Smooth muscle cell (in vitro differentiated cells): ENCODE data around the gene FAAP20. TPM values are rescaled to one million over a fixed set of nuclear protein-coding genes. Genes with fewer than 3 reads are reported as not detected.

Source experiments
- DNase-seq: peaks from one replicate; lab custom pipeline; 2025; ENCODE audit not compliant: unreplicated experiment; lab: John Stamatoyannopoulos, UW
- H2AFZ ChIP-seq: fragments of 200-600 bp; sonication (generic); 2 replicates; pipeline ENCODE4 v1.6.0; 2016; ENCODE audit warnings: antibody characterized with exemption, low read depth, mild to moderate bottlenecking
- H3F3A ChIP-seq: fragments of 200-600 bp; sonication (generic); 2 replicates; pipeline ENCODE4 v1.6.0; 2017; ENCODE audit warnings: antibody characterized with exemption, low read depth
- H3K27ac ChIP-seq: fragments of 200-600 bp; sonication (generic); 2 replicates; pipeline ENCODE4 v1.5.1; 2016; ENCODE audit warnings: low read depth, mild to moderate bottlenecking
- H3K27me3 ChIP-seq: fragments of 200-600 bp; sonication (generic); 2 replicates; pipeline ENCODE4 v1.6.1; 2016; ENCODE audit warnings: low read depth, mild to moderate bottlenecking
- H3K36me3 ChIP-seq: fragments of 200-600 bp; sonication (generic); 2 replicates; pipeline ENCODE4 v1.5.1; 2016; ENCODE audit warnings: low read depth
- H3K4me1 ChIP-seq: fragments of 200-600 bp; sonication (generic); 2 replicates; pipeline ENCODE4 v1.5.1; 2016; ENCODE audit warnings: low read depth
- H3K4me2 ChIP-seq: fragments of 200-600 bp; sonication (generic); 2 replicates; pipeline ENCODE4 v1.6.0; 2016; ENCODE audit warnings: mild to moderate bottlenecking
- H3K4me3 ChIP-seq: fragments of 200-600 bp; sonication (generic); 2 replicates; pipeline ENCODE4 v1.5.1; 2016; ENCODE audit warnings: mild to moderate bottlenecking
- H3K79me2 ChIP-seq: fragments of 200-600 bp; sonication (generic); 2 replicates; pipeline ENCODE4 v1.6.0; 2016; ENCODE audit warnings: low read depth, mild to moderate bottlenecking
- H3K9ac ChIP-seq: fragments of 200-600 bp; sonication (generic); 2 replicates; pipeline ENCODE4 v1.6.0; 2016; ENCODE audit warnings: low read depth
- H3K9me3 ChIP-seq: fragments of 200-600 bp; sonication (generic); replicated peaks from 2 replicates; pipeline ENCODE4 v1.5.1; 2016; ENCODE audit warnings: low read depth
- H4K20me1 ChIP-seq: fragments of 200-600 bp; sonication (generic); 2 replicates; pipeline ENCODE4 v1.6.0; 2016; ENCODE audit warnings: low read depth
- WGBS: methylation state at CpG from one replicate; pipeline ENCODE4 v1.1.7; 2016; ENCODE audit warnings: low lambda C conversion rate; 5-methylcytosine and 5-hydroxymethylcytosine counted together
- polyA plus RNA-seq: library from polyadenylated mRNA; unstranded; fragments of >200 nt; fragmentation: Nextera tagmentation; extraction: Ambion mirVana; gene quantifications from 2 replicates; pipeline ENCODE4 v1.2.1, GENCODE V29; 2016
- total RNA-seq: library from RNA; depleted of rRNA; stranded (reverse); fragments of >200 nt; gene quantifications from 2 replicates; pipeline ENCODE4 v1.2.3, GENCODE V29; 2014
- TF ChIP-seq, protein P1 (sequence below): fragments of 200-600 bp; sonication (generic); IDR thresholded peaks from 2 replicates; pipeline ENCODE4 v1.5.1; 2017; ENCODE audit warnings: borderline replicate concordance, mild to moderate bottlenecking, antibody characterized with exemption; ENCODE audit not compliant: insufficient read depth, poor library complexity, severe bottlenecking

The FAAP20 gene
- total and polyA plus RNA-seq, 2 experiments from 2014 or later: 33.1 to 162 TPM

DNA sequence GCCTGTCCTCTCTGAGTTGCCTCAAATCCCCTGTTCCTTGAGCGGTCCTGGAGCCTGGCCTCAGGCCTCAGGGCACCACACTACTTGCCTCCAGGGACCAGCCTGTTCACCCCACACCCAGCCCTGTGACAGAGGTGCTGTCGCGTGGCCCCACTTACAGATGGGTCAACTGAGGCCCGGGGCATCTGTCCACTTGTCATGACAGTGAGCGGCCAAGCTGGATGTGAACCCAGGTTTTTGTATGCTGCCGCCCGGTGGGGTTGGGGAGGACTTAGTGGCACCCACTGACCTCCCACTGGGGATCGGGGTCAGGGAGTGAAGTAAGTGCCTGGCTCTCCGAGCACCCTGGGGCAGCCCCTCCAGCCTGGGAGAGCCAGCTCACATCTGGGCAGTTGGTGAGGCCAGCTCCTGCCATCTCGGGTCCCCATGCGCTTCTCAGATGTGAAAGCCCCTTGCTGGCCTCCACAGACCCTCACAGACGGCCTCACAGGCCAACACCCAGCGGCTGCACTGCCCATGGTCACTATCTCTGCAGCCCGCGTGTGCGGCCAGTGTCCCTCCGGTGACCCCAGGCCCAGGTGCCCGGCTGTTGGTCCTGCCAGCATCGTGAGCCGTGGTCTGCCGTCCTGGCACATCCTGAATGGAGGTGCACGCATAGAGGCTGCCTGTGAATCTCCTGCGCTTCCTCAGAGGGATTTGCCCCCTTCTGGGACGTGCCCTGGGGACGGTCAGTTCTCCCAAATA, 9.3 kb upstream of the FAAP20 start:
- H3K36me3 ChIP-seq: no peaks in the 10 kb centered on the region
- H3K4me2 ChIP-seq: peak overlapping the region; percentile 97
- peaks cover 14% of the 10 kb centered on the region for H3K79me2 ChIP-seq
- peaks cover 15% of the 10 kb centered on the region for H3K4me1 ChIP-seq
- H3K27ac ChIP-seq: peak overlapping the region; percentile 66
- H4K20me1 ChIP-seq: no peaks in the 10 kb centered on the region
- H3F3A ChIP-seq: peaks cover 10% of the 10 kb centered on the region
- H3K9me3 ChIP-seq: no peaks in the 10 kb centered on the region
- H2AFZ ChIP-seq: no peak overlapping the region
- H3K9ac ChIP-seq: no peak overlapping the region
- peak overlapping the region; percentile 63 for H3K4me3 ChIP-seq
- WGBS: 79% methylated on average over 25 of the region's 25 CpGs
- DNase-seq: no peak
- H3K27me3 ChIP-seq: no peaks in the 10 kb centered on the region
- TF ChIP-seq, protein P1, sequence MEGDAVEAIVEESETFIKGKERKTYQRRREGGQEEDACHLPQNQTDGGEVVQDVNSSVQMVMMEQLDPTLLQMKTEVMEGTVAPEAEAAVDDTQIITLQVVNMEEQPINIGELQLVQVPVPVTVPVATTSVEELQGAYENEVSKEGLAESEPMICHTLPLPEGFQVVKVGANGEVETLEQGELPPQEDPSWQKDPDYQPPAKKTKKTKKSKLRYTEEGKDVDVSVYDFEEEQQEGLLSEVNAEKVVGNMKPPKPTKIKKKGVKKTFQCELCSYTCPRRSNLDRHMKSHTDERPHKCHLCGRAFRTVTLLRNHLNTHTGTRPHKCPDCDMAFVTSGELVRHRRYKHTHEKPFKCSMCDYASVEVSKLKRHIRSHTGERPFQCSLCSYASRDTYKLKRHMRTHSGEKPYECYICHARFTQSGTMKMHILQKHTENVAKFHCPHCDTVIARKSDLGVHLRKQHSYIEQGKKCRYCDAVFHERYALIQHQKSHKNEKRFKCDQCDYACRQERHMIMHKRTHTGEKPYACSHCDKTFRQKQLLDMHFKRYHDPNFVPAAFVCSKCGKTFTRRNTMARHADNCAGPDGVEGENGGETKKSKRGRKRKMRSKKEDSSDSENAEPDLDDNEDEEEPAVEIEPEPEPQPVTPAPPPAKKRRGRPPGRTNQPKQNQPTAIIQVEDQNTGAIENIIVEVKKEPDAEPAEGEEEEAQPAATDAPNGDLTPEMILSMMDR: no peak

DNA sequence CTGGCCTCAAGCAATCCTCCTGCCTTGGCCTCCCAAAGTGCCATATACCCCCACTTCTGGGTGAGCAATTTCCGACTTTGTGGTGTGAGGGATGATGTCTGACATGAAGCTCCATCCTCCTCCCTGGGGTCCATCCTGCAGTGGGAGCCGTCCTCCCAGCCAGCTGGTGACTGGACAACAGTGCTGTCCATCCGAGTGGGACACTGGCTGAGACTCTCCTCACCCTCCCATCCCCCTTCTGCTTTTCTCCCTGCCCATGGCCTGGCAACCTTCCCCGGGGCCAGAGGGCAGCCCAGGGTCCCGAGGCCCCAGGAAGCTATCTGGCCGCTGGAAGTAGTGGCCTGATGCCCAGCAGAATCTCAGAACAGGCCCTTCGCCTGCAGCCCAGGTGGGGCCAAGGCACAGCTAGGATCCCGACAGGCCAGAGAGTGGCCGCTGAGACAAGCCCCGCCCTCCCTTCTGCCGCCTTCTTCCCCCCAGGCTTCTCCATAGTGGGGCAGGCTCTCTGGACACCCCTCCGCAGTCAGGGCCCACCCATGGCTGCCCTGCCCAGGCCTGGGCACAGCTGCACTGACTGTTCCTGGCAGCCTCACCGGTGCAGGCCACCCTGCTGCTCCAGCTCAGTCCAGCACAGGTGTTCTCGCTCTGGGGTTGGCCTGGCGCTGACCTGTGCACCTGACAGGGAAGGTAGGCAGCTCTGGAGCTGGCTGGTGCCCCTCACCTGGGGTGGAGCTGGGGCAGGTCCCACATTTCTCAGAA, 8.4 kb upstream of the FAAP20 start:
- H3K27me3 ChIP-seq: no peaks in the 10 kb centered on the region
- WGBS: 92% methylated on average over 12 of the region's 15 CpGs
- H3K36me3 ChIP-seq: no peaks in the 10 kb centered on the region
- H3K9ac ChIP-seq: no peak overlapping the region
- H3K79me2 ChIP-seq: peaks cover 14% of the 10 kb centered on the region
- H3F3A ChIP-seq: peaks cover 8% of the 10 kb centered on the region
- no peak overlapping the region for H3K27ac ChIP-seq
- DNase-seq: no peak
- no peak overlapping the region for H3K4me2 ChIP-seq
- no peak overlapping the region for H2AFZ ChIP-seq
- no peaks in the 10 kb centered on the region for H3K9me3 ChIP-seq
- no peak overlapping the region for H3K4me3 ChIP-seq
- TF ChIP-seq, protein P1: no peak
- H3K4me1 ChIP-seq: peaks cover 10% of the 10 kb centered on the region
- no peaks in the 10 kb centered on the region for H4K20me1 ChIP-seq

DNA sequence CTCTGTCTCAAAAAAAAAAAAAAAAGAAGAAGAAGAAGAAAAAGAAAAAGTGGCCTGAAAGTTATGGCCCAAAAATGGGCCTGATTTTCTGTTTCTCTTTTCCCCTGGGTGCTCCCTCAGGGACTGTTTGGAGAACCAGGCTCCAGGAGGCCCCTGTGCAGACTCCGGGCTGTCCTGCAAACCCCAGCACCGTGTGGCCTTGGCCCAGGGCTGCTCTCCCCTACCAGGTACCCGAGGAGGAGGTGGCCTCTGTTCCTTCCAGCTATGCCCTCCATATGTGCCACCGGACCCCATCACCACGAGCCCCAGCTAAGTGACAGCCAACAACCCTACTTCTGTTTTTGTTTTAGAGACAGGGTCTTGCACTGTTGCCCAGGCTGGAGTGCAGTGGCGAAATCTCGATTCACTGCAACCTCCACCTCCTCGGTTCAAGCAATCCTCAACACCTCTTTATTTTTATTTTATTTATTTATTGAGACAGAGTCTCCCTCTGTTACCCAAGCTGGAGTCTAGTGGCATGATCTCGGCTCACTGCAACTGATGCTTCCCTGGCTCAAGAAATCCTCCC, 7.5 kb upstream of the FAAP20 start:
- Histone ChIP-seq H3K9me3 (no peaks in the 10 kb centered on the region), H3K4me2 (no peak overlapping the region), H4K20me1 (no peaks in the 10 kb centered on the region), H3K4me1 (peaks cover 10% of the 10 kb centered on the region), H2AFZ (no peak overlapping the region), H3K9ac (no peak overlapping the region), H3K4me3 (no peak overlapping the region), H3K27ac (no peak overlapping the region), H3K79me2 (peaks cover 14% of the 10 kb centered on the region), H3K27me3 (no peaks in the 10 kb centered on the region), H3K36me3 (no peaks in the 10 kb centered on the region), H3F3A (peaks cover 5% of the 10 kb centered on the region)
- DNase-seq: no peak
- TF ChIP-seq, protein P1: no peak
- 96% methylated on average over 9 of the region's 9 CpGs for WGBS
